CD14-positive monocyte (primary cell): ENCODE data around the gene KLC4. TPM values are rescaled to one million over a fixed set of nuclear protein-coding genes. Genes with fewer than 3 reads are reported as not detected.

Experiments used
- DNase-seq, 3 donors: peaks; one replicate each; pipeline ENCODE4 v3.0.0-alpha.2; 2011 to 2022
- H2AFZ ChIP-seq: 2 replicates; pipeline ENCODE4 v1.6.0; 2012; ENCODE audit warnings: mild to moderate bottlenecking, low read depth, low read length, inconsistent platforms; ENCODE audit not compliant: insufficient read depth, poor library complexity, severe bottlenecking
- H3K27ac ChIP-seq, 2 donors: 1 replicate in 1 of 2; 2 replicates in 1 of 2; pipeline ENCODE4 v1.5.1; 2012 to 2013; ENCODE audit warnings: low read length in 2 of 2, control low read depth in 1 of 2, inconsistent platforms in 1 of 2, low read depth in 1 of 2, mild to moderate bottlenecking in 1 of 2
- H3K27me3 ChIP-seq, 2 donors: one replicate each; pipeline versions ENCODE4 v1.6.0 to v1.6.1; 2011 to 2013; ENCODE audit warnings: low read length in 2 of 2; ENCODE audit not compliant: control insufficient read depth in 2 of 2, insufficient read depth in 2 of 2
- H3K36me3 ChIP-seq, 2 donors: replicated peaks in 1 of 2; 1 replicate in 1 of 2; 2 replicates in 1 of 2; pipeline versions ENCODE4 v1.5.1 to v1.6.1; 2012 to 2013; ENCODE audit warnings: low read length in 2 of 2, control low read depth in 1 of 2, inconsistent platforms in 1 of 2, mild to moderate bottlenecking in 1 of 2; ENCODE audit not compliant: insufficient read depth in 2 of 2, control insufficient read depth in 1 of 2
- H3K4me1 ChIP-seq, 2 donors: 1 replicate in 1 of 2; 2 replicates in 1 of 2; pipeline versions ENCODE4 v1.5.1 to v1.6.1; 2012 to 2013; ENCODE audit warnings: low read length in 2 of 2, control low read depth in 1 of 2, inconsistent platforms in 1 of 2, mild to moderate bottlenecking in 1 of 2, moderate library complexity in 1 of 2; ENCODE audit not compliant: insufficient read depth in 2 of 2, control insufficient read depth in 1 of 2
- H3K4me2 ChIP-seq: replicated peaks from 2 replicates; pipeline ENCODE3; 2012; ENCODE audit warnings: low read length, moderate library complexity, mild to moderate bottlenecking; ENCODE audit not compliant: poor library complexity, severe bottlenecking; ENCODE audit errors: extremely low read depth
- H3K4me3 ChIP-seq, 3 experiments: fragments of 200-600 bp in 1 of 3; sonication (generic) in 1 of 3; replicated peaks in 1 of 3; 1 replicate in 2 of 3; 2 replicates in 1 of 3; pipeline ENCODE4 v1.5.1; 2011 to 2013; ENCODE audit warnings: low read length in 3 of 3, mild to moderate bottlenecking in 3 of 3, control low read depth in 2 of 3, low read depth in 2 of 3, inconsistent platforms in 1 of 3, moderate library complexity in 1 of 3
- H3K79me2 ChIP-seq: 2 replicates; pipeline ENCODE4 v1.6.0; 2012; ENCODE audit warnings: mild to moderate bottlenecking, control low read depth, inconsistent platforms, low read length, moderate library complexity; ENCODE audit not compliant: insufficient read depth
- H3K9ac ChIP-seq: 2 replicates; pipeline ENCODE4 v1.6.0; 2017; ENCODE audit warnings: low read length, mild to moderate bottlenecking; ENCODE audit not compliant: insufficient read depth, poor library complexity, severe bottlenecking
- H3K9me3 ChIP-seq, 2 donors: replicated peaks in 1 of 2; 1 replicate in 1 of 2; 2 replicates in 1 of 2; pipeline versions ENCODE4 v1.5.1 to v1.6.1; 2012 to 2013; ENCODE audit warnings: low read length in 2 of 2, control low read depth in 1 of 2; ENCODE audit not compliant: control insufficient read depth in 1 of 2, insufficient read depth in 1 of 2
- H4K20me1 ChIP-seq: 2 replicates; pipeline ENCODE4 v1.6.0; 2012; ENCODE audit warnings: mild to moderate bottlenecking, low read length, control low read depth, moderate library complexity; ENCODE audit not compliant: insufficient read depth
- H3K27ac Mint-ChIP-seq, 7 donors: one replicate each; pipeline ENCODE4 v1.8.0; 2020; ENCODE audit warnings: mild to moderate bottlenecking in 7 of 7, mixed read lengths in 7 of 7, moderate library complexity in 6 of 7, inconsistent platforms in 2 of 7
- H3K27me3 Mint-ChIP-seq, 3 donors: one replicate each; pipeline ENCODE4 v1.8.0; 2021 to 2022; ENCODE audit warnings: low read depth in 3 of 3, mild to moderate bottlenecking in 3 of 3, mixed read lengths in 3 of 3, moderate library complexity in 3 of 3, inconsistent platforms in 1 of 3
- H3K36me3 Mint-ChIP-seq, 2 donors: one replicate each; pipeline ENCODE4 v1.8.0; 2020; ENCODE audit warnings: mixed read lengths in 2 of 2, inconsistent platforms in 1 of 2, mild to moderate bottlenecking in 1 of 2
- H3K4me1 Mint-ChIP-seq: one replicate; pipeline ENCODE4 v1.8.0; 2020; ENCODE audit warnings: mild to moderate bottlenecking, mixed read lengths
- H3K4me3 Mint-ChIP-seq, 2 donors: one replicate each; pipeline ENCODE4 v1.8.0; 2020; ENCODE audit warnings: mild to moderate bottlenecking in 2 of 2, mixed read lengths in 2 of 2, moderate library complexity in 1 of 2
- H3K9me3 Mint-ChIP-seq, 7 donors: one replicate each; pipeline ENCODE4 v1.8.0; 2020 to 2022; ENCODE audit warnings: mixed read lengths in 7 of 7, mild to moderate bottlenecking in 6 of 7, moderate library complexity in 6 of 7, inconsistent platforms in 2 of 7
- CTCF ChIP-seq: fragments of 200-600 bp; IDR thresholded peaks from one replicate; pipeline ENCODE4 v1.8.0; 2022; ENCODE audit warnings: antibody characterized with exemption, mild to moderate bottlenecking
- WGBS: methylation state at CpG from one replicate; pipeline ENCODE4 v1.1.5; 2013; ENCODE audit warnings: missing lambda C conversion rate; ENCODE audit not compliant: insufficient coverage; 5-methylcytosine and 5-hydroxymethylcytosine counted together
- intact Hi-C, 2 donors: fragments of 100-400 bp; cut with micrococcal nuclease; formaldehyde crosslinking; loops; one replicate each; pipeline versions ENCODE4 v1.15.0 to v1.15.1; 2023
- polyA plus RNA-seq, 3 donors: library from polyadenylated mRNA; depleted of rRNA in 1 of 3; unstranded in 2 of 3; stranded (reverse) in 1 of 3; fragments of 300-500 nt in 2 of 3; fragments of >200 nt in 1 of 3; fragmentation: Illumina TruSeq in 2 of 3; gene quantifications; 1 replicate in 2 of 3; 2 replicates in 1 of 3; pipeline ENCODE4 v1.2.3, GENCODE V29; 2012 to 2021

Gene KLC4
- polyA plus RNA-seq, 3 donors = 6.0 to 16.2 (median 6.1) TPM

GRCh38 chr6:43016176-43016942 lies 43.1 kb upstream of the KLC4 start:
- Mint-ChIP-seq H3K36me3 (peaks cover 35 to 47% of the 10 kb centered on the region in 2 donors), H3K4me3 (peak overlapping the region; percentile 21 to 77), H3K27me3 (peaks cover 0 to 3% (median 0%) of the 10 kb centered on the region in 3 donors), H3K27ac (peak overlapping the region in 6 of 7 donors; percentile 51 to 86 (median 80)), H3K9me3 (no peaks in the 10 kb centered on the region), H3K4me1 (peaks cover 47% of the 10 kb centered on the region)
- Histone ChIP-seq H2AFZ (no peak overlapping the region), H3K4me1 (peaks cover 45 to 50% of the 10 kb centered on the region in 2 donors), H3K4me2 (peak overlapping the region; percentile 96), H4K20me1 (peaks cover 44% of the 10 kb centered on the region), H3K9ac (no peak overlapping the region), H3K4me3 (peak overlapping the region in 1 of 3 experiments; percentile 35), H3K36me3 (peaks cover 36% of the 10 kb centered on the region in 2 donors), H3K79me2 (peaks cover 59% of the 10 kb centered on the region), H3K9me3 (no peaks in the 10 kb centered on the region), H3K27me3 (no peaks in the 10 kb centered on the region), H3K27ac (peak overlapping the region in 1 of 2 donors; percentile 56)
- no peak for TF ChIP-seq CTCF
- intact Hi-C loops = loop anchor here in 1 of 2 donors (10.0 kb wide), 2 partner anchors 112 to 498 kb away; partner anchors contain the start of genes LRRC73, POLR1C and YIPF3
- WGBS = 91% methylated on average over 2 of the region's 7 CpGs
- DNase-seq = no peak

- Mint-ChIP-seq H3K4me3 (no peak overlapping the region), H3K36me3 (peaks cover 30 to 41% of the 10 kb centered on the region in 2 donors), H3K9me3 (no peaks in the 10 kb centered on the region), H3K4me1 (peaks cover 49% of the 10 kb centered on the region), H3K27me3 (peaks cover 0 to 4% (median 0%) of the 10 kb centered on the region in 3 donors), H3K27ac (peak overlapping the region in 1 of 7 donors; percentile 51)
- Histone ChIP-seq H3K9ac (no peak overlapping the region), H3K9me3 (no peaks in the 10 kb centered on the region), H3K4me2 (no peak overlapping the region), H3K36me3 (peaks cover 30 to 31% of the 10 kb centered on the region in 2 donors), H2AFZ (no peak overlapping the region), H3K27ac (peak overlapping the region in 1 of 2 donors; percentile 56), H3K27me3 (no peaks in the 10 kb centered on the region), H4K20me1 (peaks cover 47% of the 10 kb centered on the region), H3K79me2 (peaks cover 61% of the 10 kb centered on the region), H3K4me1 (peaks cover 45 to 51% of the 10 kb centered on the region in 2 donors), H3K4me3 (no peak overlapping the region)
- no peak for DNase-seq
- intact Hi-C loops = loop anchor here in 1 of 2 donors (10.0 kb wide), 2 partner anchors 112 to 498 kb away; partner anchors contain the start of genes LRRC73, POLR1C and YIPF3
- TF ChIP-seq CTCF = no peak
- WGBS = 98% methylated on average over 12 of the region's 12 CpGs
Measured at GRCh38 chr6:43016943-43017334, 42.5 kb upstream of the KLC4 start.
